Activated B cell treated with CpG ODN at 0.5 μM for 24 hours (primary cell): ENCODE results near the gene DNAJC28. TPM values are rescaled to one million over a fixed set of nuclear protein-coding genes. Genes with fewer than 3 reads are reported as not detected.

Source experiments
- ATAC-seq: fragments of 200-7000 bp; cut with Tn5 transposase; one replicate; pipeline ENCODE4 v1.10.0; 2021; ENCODE audit warnings: low read depth, mild to moderate bottlenecking, moderate library complexity
- CTCF ChIA-PET: fragments of 350-600 bp; sonication (Branson Sonifier 250); formaldehyde crosslinking; loops from one replicate; lab custom pipeline; 2021; ENCODE audit warnings: antibody characterized with exemption; lab: Charles Lee
- POLR2A ChIA-PET: fragments of 350-600 bp; sonication (Branson Sonifier 250); formaldehyde crosslinking; loops from one replicate; lab custom pipeline; 2021; ENCODE audit warnings: antibody characterized with exemption; lab: Charles Lee
- DNase-seq: peaks from one replicate; pipeline ENCODE4 v3.0.0; 2022
- H3K27ac Mint-ChIP-seq: one replicate; pipeline ENCODE4 v1.8.0; 2020; ENCODE audit warnings: mixed read lengths
- H3K27me3 Mint-ChIP-seq: one replicate; pipeline ENCODE4 v1.8.0; 2021; ENCODE audit warnings: mixed read lengths
- H3K36me3 Mint-ChIP-seq: one replicate; pipeline ENCODE4 v1.8.0; 2021; ENCODE audit warnings: low read depth, mixed read lengths
- H3K4me1 Mint-ChIP-seq: one replicate; pipeline ENCODE4 v1.8.0; 2021; ENCODE audit warnings: mixed read lengths
- H3K4me3 Mint-ChIP-seq: one replicate; pipeline ENCODE4 v1.8.0; 2020; ENCODE audit warnings: mild to moderate bottlenecking, mixed read lengths
- H3K9me3 Mint-ChIP-seq: one replicate; pipeline ENCODE4 v1.8.0; 2020; ENCODE audit warnings: mixed read lengths
- intact Hi-C: fragments of 100-400 bp; cut with micrococcal nuclease; formaldehyde crosslinking; loops from one replicate; pipeline ENCODE4 v1.15.1; 2024
- total RNA-seq: library from RNA; stranded (reverse); gene quantifications from 2 replicates; pipeline ENCODE4 v1.2.3, GENCODE V29; 2022
- TF ChIP-seq, protein P1 (sequence below): fragments of 200-600 bp; IDR thresholded peaks from one replicate; pipeline ENCODE4 v1.8.0; 2022; ENCODE audit warnings: antibody characterized with exemption, mild to moderate bottlenecking

Gene DNAJC28, protein sequence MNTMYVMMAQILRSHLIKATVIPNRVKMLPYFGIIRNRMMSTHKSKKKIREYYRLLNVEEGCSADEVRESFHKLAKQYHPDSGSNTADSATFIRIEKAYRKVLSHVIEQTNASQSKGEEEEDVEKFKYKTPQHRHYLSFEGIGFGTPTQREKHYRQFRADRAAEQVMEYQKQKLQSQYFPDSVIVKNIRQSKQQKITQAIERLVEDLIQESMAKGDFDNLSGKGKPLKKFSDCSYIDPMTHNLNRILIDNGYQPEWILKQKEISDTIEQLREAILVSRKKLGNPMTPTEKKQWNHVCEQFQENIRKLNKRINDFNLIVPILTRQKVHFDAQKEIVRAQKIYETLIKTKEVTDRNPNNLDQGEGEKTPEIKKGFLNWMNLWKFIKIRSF
- total RNA-seq, result 0.53 and 0.66 TPM in 2 replicates

DNA sequence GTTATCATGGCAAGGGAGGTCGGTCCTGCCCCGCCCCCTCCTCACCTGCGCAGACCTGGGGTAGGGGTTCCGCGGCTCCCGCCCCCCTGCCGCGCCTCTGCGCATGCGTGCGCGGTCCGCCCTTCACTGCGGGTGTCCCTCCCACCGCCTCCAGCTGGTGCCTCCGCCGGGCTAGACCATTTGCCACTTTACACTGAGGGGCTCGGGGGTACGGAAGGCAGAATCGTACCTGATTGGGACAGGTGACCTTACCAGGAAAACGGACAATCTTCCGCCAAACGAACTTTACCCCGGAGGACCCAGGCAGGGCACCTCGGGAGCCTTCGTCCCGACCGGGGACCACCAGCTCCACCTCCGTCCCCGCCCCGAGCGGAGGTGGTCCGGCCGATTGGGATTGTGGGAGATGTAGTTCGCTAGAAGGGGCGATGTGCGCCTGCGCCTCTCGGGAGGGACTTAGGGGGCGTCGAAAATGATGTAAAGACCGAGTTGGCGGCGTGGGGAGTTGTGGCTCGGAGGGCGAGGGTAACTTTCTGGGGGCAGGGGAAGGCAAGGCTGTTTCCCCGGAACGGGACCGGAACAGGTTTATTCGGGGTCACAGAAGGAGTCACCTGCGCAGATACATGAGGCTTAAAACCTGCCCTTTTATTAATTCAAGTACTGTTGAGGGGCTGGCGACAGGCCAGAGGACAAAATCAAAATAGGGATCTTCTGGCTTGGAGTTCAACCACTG lies at the start of gene DNAJC28:
DNAJC28 (minus strand) TSS at position 344 of the 730 bp plus-strand sequence. CDS start 2,323 bp downstream, outside the sequence.
- TF ChIP-seq, protein P1, sequence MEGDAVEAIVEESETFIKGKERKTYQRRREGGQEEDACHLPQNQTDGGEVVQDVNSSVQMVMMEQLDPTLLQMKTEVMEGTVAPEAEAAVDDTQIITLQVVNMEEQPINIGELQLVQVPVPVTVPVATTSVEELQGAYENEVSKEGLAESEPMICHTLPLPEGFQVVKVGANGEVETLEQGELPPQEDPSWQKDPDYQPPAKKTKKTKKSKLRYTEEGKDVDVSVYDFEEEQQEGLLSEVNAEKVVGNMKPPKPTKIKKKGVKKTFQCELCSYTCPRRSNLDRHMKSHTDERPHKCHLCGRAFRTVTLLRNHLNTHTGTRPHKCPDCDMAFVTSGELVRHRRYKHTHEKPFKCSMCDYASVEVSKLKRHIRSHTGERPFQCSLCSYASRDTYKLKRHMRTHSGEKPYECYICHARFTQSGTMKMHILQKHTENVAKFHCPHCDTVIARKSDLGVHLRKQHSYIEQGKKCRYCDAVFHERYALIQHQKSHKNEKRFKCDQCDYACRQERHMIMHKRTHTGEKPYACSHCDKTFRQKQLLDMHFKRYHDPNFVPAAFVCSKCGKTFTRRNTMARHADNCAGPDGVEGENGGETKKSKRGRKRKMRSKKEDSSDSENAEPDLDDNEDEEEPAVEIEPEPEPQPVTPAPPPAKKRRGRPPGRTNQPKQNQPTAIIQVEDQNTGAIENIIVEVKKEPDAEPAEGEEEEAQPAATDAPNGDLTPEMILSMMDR, result no peak
- peaks cover 2% of the 10 kb centered on the region for H3K36me3 Mint-ChIP-seq
- POLR2A ChIA-PET, result interaction anchor here (0.6 to 2.0 kb wide), 13 partner anchors 10 to 721 kb away, joined by 3 to 71 read pairs (median 4); partner anchors contain the start of genes DONSON, GART, IFNAR1 and PAXBP1
- ATAC-seq, result peak; percentile 98
- H3K9me3 Mint-ChIP-seq, result no peaks in the 10 kb centered on the region
- peaks cover 10% of the 10 kb centered on the region for H3K4me1 Mint-ChIP-seq
- H3K27ac Mint-ChIP-seq, result peak within 1 kb of the TSS; percentile 72
- no peaks in the 10 kb centered on the region for H3K27me3 Mint-ChIP-seq
- DNase-seq, result peak; percentile 97
- H3K4me3 Mint-ChIP-seq, result peak within 1 kb of the TSS; percentile 92
- intact Hi-C loops, result loop anchor here (1.0 to 10.0 kb wide), 6 partner anchors 11 to 1097 kb away; partner anchors contain the start of genes CRYZL1, DONSON, GART and SYNJ1
- CTCF ChIA-PET, result interaction anchor here (0.7 to 1.4 kb wide), 3 partner anchors 11 to 294 kb away, joined by 3 to 13 read pairs (median 6); partner anchors contain the start of genes DONSON and TMEM50B

DNA sequence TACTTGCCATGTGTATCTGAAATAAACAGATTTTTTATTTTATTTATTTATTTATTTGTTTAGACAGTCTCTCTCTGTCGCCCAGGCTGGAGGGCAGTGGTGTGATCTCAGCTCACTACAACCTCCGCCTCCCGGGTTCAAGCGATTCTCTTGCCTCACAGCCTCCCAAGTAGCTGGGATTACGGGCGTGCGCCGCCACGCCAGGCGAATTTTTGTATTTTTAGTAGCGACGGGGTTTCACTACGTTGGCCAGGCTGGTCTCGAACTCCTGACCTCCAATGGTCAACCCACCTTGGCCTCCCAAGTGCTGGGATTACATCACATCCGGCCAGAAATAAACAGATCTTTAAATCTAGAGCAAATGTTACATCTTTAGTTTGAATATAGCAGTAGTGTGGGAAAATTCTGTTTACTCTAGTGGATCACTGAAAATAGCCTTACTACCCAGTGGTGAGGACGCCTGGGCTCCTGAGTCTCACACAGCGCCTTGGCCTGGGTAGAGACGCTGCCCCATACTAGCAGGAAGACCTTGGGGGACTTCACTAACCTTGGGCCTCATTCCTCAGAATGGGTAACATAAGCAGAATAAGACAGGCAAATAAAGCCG lies 49.7 kb upstream of the DNAJC28 start:
- Mint-ChIP-seq H3K27ac (peak overlapping the region; percentile 100), H3K4me3 (peak overlapping the region; percentile 98), H3K9me3 (no peaks in the 10 kb centered on the region), H3K36me3 (peaks cover 57% of the 10 kb centered on the region), H3K4me1 (peaks cover 48% of the 10 kb centered on the region), H3K27me3 (no peaks in the 10 kb centered on the region)
- DNase-seq (no peak), ATAC-seq (no peak)
- intact Hi-C loops, result loop anchor here (5.0 kb wide), 3 partner anchors 179 to 814 kb away; partner anchors contain the start of gene SYNJ1
- TF ChIP-seq, protein P1, result no peak
- CTCF ChIA-PET, result no interaction called here
- POLR2A ChIA-PET, result interaction anchor here (0.6 to 5.3 kb wide), 6 partner anchors 47 to 142 kb away, joined by 3 to 62 read pairs (median 7); partner anchors contain the start of genes DNAJC28, DONSON and TMEM50B

DNA sequence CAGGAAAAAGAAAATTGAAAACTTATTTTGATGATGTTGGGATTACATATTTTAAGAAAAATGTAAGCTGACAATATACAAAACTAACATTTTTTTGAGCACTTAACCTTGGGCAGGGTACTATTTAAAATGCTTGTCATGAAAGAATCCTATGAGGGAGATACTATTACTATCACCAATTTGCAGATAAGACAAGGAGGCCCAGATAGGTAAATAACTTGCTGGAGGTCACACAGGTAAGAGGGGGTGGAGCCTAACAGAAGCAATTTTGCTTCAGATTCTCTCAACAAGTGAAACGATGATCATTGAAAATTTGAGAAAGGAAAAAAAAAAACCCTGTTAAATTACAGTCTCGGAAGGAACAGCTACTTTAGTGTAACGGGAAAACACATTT lies 49.2 kb upstream of the DNAJC28 start:
- DNase-seq (no peak), ATAC-seq (no peak)
- peak overlapping the region; percentile 100 for H3K27ac Mint-ChIP-seq
- ChIA-PET CTCF (no interaction called here), POLR2A (interaction anchor here (0.6 to 0.7 kb wide), 2 partner anchors 47 to 49 kb away, joined by 3 to 4 read pairs; partner anchors contain the start of gene DONSON)
- H3K4me1 Mint-ChIP-seq, result peaks cover 43% of the 10 kb centered on the region
- H3K27me3 Mint-ChIP-seq, result no peaks in the 10 kb centered on the region
- intact Hi-C loops, result loop anchor here (5.0 kb wide), 3 partner anchors 178 to 813 kb away; partner anchors contain the start of gene SYNJ1
- H3K36me3 Mint-ChIP-seq, result peaks cover 59% of the 10 kb centered on the region
- no peaks in the 10 kb centered on the region for H3K9me3 Mint-ChIP-seq
- H3K4me3 Mint-ChIP-seq, result peak overlapping the region; percentile 76
- TF ChIP-seq, protein P1, result no peak

DNA sequence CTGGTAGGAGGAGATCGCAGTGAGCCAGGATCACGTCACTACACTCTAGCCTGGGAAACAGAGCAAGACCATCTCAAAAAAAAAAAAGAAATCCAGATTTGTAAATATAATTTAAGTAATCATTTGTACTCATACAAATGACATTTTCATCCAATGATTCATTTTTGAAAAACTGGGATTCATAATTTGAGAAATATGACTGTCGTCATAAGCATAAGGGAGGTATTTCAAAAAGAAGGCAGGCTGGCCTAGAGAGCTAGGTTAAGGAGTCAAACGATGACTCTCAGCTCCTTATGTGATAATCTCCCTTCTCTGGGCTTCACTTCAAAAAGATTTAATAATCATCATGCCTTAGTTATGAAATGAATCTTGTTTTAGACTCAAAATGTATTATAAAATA lies 48.1 kb upstream of the DNAJC28 start:
- POLR2A ChIA-PET, result no interaction called here

More for the DNA sequence above, 48.1 kb upstream of the DNAJC28 start:
- Mint-ChIP-seq H3K27ac (no peak overlapping the region), H3K27me3 (no peaks in the 10 kb centered on the region), H3K36me3 (peaks cover 67% of the 10 kb centered on the region), H3K4me1 (peaks cover 34% of the 10 kb centered on the region), H3K9me3 (no peaks in the 10 kb centered on the region), H3K4me3 (no peak overlapping the region)
- CTCF ChIA-PET, result no interaction called here
- ATAC-seq, result no peak
- intact Hi-C loops, result loop anchor here (5.0 kb wide), 3 partner anchors 177 to 812 kb away; partner anchors contain the start of gene SYNJ1
- DNase-seq, result no peak
- TF ChIP-seq, protein P1, result no peak
